Measurements from ENCODE around the gene POLR2L.

Gene POLR2L

DNA sequence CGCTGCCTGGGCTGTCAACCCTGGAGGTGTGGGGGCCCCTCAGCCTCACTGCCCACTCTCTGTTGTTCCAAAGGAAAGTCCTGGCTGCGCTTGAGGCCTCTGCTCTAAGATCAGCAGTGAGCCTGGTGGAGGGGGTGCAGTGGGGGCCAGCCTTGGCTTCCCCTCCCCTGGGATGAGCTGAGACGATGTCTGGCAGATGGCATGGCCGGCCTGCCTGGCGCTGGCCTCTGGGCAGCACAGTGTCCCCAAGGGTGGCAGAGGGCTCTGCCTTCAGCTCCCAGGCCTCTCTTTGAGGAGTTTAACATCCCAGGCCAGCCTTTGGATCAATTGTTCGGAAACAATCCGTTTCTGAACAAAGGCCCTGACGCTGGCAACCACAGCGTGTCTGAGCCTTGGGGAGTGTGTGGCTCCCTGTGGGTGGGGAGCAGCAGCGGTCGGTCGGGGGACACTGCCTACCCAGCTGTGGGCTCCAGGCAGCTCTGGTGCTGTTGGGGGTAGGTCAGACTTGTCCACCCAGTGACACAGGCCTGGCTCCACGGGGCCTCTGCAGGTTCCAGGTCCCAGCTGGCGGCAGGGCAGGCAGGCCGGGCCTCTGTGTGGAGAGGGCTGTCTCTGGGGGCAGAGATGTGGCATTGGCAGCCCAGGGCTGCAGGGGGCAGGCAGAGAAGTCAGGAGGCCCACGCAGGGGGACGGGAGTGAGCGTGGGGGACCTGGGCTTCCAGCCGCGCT lies 12.4 kb upstream of the POLR2L start:
- no peak overlapping the region for H3K4me3 ChIP-seq (ENCODE audit: low read length)
- TF ChIP-seq ZNF274 (IDR thresholded peaks at IDR 0.05; ENCODE audit: low read depth, low read length): no peak

GRCh38 chr11:853682-854448 lies 11.5 kb upstream of the POLR2L start:
- no peak for TF ChIP-seq ZNF274 (IDR thresholded peaks at IDR 0.05; ENCODE audit: low read depth, low read length)
- no peak overlapping the region for H3K4me3 ChIP-seq (ENCODE audit: low read length)

GRCh38 chr11:852762-853161 lies 10.4 kb upstream of the POLR2L start:
- no peak overlapping the region for H3K4me3 ChIP-seq (ENCODE audit: low read length)
- TF ChIP-seq ZNF274 (IDR thresholded peaks at IDR 0.05; ENCODE audit: low read depth, low read length): no peak

- no peak overlapping the region for H3K4me3 ChIP-seq (ENCODE audit: low read length)
- TF ChIP-seq ZNF274 (IDR thresholded peaks at IDR 0.05; ENCODE audit: low read depth, low read length): no peak
Measured at GRCh38 chr11:850775-851763, 8.7 kb upstream of the POLR2L start.

- TF ChIP-seq ZNF274 (IDR thresholded peaks at IDR 0.05; ENCODE audit: low read depth, low read length): no peak
- H3K4me3 ChIP-seq (ENCODE audit: low read length): peak overlapping the region; percentile 28; the same call in 1 of the 2 replicates
Measured at GRCh38 chr11:849951-850774, 7.8 kb upstream of the POLR2L start.

- peak overlapping the region; percentile 48; the same call in 1 of the 2 replicates for H3K4me3 ChIP-seq (ENCODE audit: low read length)
- no peak for TF ChIP-seq ZNF274 (IDR thresholded peaks at IDR 0.05; ENCODE audit: low read depth, low read length)
Measured at GRCh38 chr11:849104-849824, 6.9 kb upstream of the POLR2L start.

GRCh38 chr11:848380-848931 lies 6.1 kb upstream of the POLR2L start:
- no peak overlapping the region for H3K4me3 ChIP-seq (ENCODE audit: low read length)

DNA sequence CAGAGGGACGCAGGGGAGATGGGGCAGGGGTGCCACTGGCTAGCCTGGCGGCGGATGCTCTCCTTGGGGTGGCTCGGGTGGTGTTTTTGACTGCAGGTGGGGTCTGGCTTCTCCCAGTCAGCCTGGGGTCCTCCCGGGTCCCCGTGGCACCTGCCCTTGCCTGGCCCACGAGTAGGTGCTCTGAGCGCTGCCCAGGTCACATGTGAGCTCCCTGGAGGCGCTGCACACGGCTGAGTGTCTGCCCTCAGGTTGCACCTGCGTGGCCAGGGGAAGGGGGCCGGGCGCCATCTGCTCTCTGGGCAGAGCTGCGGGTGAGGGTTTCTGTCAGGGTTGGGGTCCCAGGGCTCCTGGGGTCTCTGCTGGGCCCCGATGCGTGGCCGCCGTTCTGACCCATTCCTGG lies 5.5 kb upstream of the POLR2L start:
- H3K4me3 ChIP-seq (ENCODE audit: low read length): no peak overlapping the region
- no peak for TF ChIP-seq ZNF274 (IDR thresholded peaks at IDR 0.05; ENCODE audit: low read depth, low read length)

More at GRCh38 chr11:848380-848931, 6.1 kb upstream of the POLR2L start:
- TF ChIP-seq ZNF274 (IDR thresholded peaks at IDR 0.05; ENCODE audit: low read depth, low read length): no peak

- TF ChIP-seq ZNF274 (IDR thresholded peaks at IDR 0.05; ENCODE audit: low read depth, low read length): no peak
- no peak overlapping the region for H3K4me3 ChIP-seq (ENCODE audit: low read length)
Measured at GRCh38 chr11:846496-847098, 4.3 kb upstream of the POLR2L start.

- TF ChIP-seq ZNF274 (IDR thresholded peaks at IDR 0.05; ENCODE audit: low read depth, low read length): no peak
- H3K4me3 ChIP-seq (ENCODE audit: low read length): no peak overlapping the region
Measured at GRCh38 chr11:845872-846495, 3.7 kb upstream of the POLR2L start.
